CD4-positive, alpha-beta memory T cell (primary cell): Measurements from ENCODE around the gene TBC1D4. TPM values are rescaled to one million over a fixed set of nuclear protein-coding genes. Genes with fewer than 3 reads are reported as not detected.

Experiments
- CTCF ChIA-PET: fragments of 350-600 bp; sonication (Branson Sonifier 250); formaldehyde crosslinking; loops from one replicate; lab custom pipeline; 2021; ENCODE audit warnings: inconsistent platforms; ENCODE audit not compliant: partially characterized antibody; lab: Charles Lee
- POLR2A ChIA-PET: fragments of 350-600 bp; sonication (Branson Sonifier 250); formaldehyde crosslinking; loops from one replicate; lab custom pipeline; 2021; ENCODE audit not compliant: partially characterized antibody; lab: Charles Lee
- DNase-seq, 5 donors: peaks; one replicate each; pipeline versions ENCODE4 v3.0.0 to v3.0.0-alpha.2; 2020 to 2022; ENCODE audit warnings: mixed read lengths in 1 of 5
- H3K27ac ChIP-seq: one replicate; pipeline ENCODE4 v1.7.0; 2013; ENCODE audit warnings: low read depth, low read length
- H3K27me3 ChIP-seq: 2 replicates; pipeline ENCODE4 v1.7.0; 2013; ENCODE audit warnings: mild to moderate bottlenecking, low read length, moderate library complexity; ENCODE audit not compliant: insufficient read depth
- H3K36me3 ChIP-seq: 2 replicates; pipeline ENCODE4 v1.7.0; 2013; ENCODE audit warnings: mild to moderate bottlenecking, low read length, moderate library complexity; ENCODE audit not compliant: insufficient read depth
- H3K4me1 ChIP-seq: 2 replicates; pipeline ENCODE4 v1.7.0; 2013; ENCODE audit warnings: mild to moderate bottlenecking, low read length, moderate library complexity; ENCODE audit not compliant: insufficient read depth
- H3K4me3 ChIP-seq, 2 donors: one replicate each; pipeline ENCODE4 v1.7.0; 2013; ENCODE audit warnings: low read length in 2 of 2, mild to moderate bottlenecking in 1 of 2
- H3K9me3 ChIP-seq, 2 donors: one replicate each; pipeline ENCODE4 v1.7.0; 2013; ENCODE audit warnings: low read length in 2 of 2, control low read depth in 1 of 2; ENCODE audit not compliant: control insufficient read depth in 1 of 2
- H3K27ac Mint-ChIP-seq, 7 donors: one replicate each; pipeline ENCODE4 v1.8.0; 2020 to 2021; ENCODE audit warnings: mixed read lengths in 7 of 7, mild to moderate bottlenecking in 6 of 7, inconsistent platforms in 3 of 7, moderate library complexity in 3 of 7
- H3K27me3 Mint-ChIP-seq, 2 donors: one replicate each; pipeline ENCODE4 v1.8.0; 2020 to 2021; ENCODE audit warnings: mixed read lengths in 2 of 2
- H3K36me3 Mint-ChIP-seq, 2 donors: one replicate each; pipeline ENCODE4 v1.8.0; 2020 to 2021; ENCODE audit warnings: mixed read lengths in 2 of 2, inconsistent platforms in 1 of 2, mild to moderate bottlenecking in 1 of 2
- H3K4me1 Mint-ChIP-seq, 4 donors: one replicate each; pipeline ENCODE4 v1.8.0; 2020 to 2021; ENCODE audit warnings: mixed read lengths in 4 of 4, mild to moderate bottlenecking in 1 of 4
- H3K4me3 Mint-ChIP-seq, 8 donors: one replicate each; pipeline ENCODE4 v1.8.0; 2020 to 2021; ENCODE audit warnings: mixed read lengths in 8 of 8, mild to moderate bottlenecking in 7 of 8, moderate library complexity in 6 of 8, inconsistent platforms in 3 of 8
- H3K9me3 Mint-ChIP-seq, 8 donors: one replicate each; pipeline ENCODE4 v1.8.0; 2020 to 2021; ENCODE audit warnings: mixed read lengths in 8 of 8, mild to moderate bottlenecking in 5 of 8, inconsistent platforms in 3 of 8, moderate library complexity in 1 of 8
- intact Hi-C: fragments of 100-400 bp; cut with micrococcal nuclease; formaldehyde crosslinking; loops from one replicate; pipeline ENCODE4 v1.15.1; 2023
- polyA plus RNA-seq, 2 donors: library from polyadenylated mRNA; unstranded; fragments of 300-500 nt; fragmentation: Illumina TruSeq; gene quantifications; one replicate each; pipeline ENCODE4 v1.2.3, GENCODE V29; 2021
- total RNA-seq, 2 experiments: library from RNA; stranded (reverse); gene quantifications; one replicate each; pipeline ENCODE4 v1.2.3, GENCODE V29; 2021

TBC1D4 gene
- total and polyA plus RNA-seq, 4 experiments from 2014 or later = 9.5 to 67.2 (median 45.4) TPM

- CTCF ChIA-PET = interaction anchor here (0.8 to 1.7 kb wide), 2 partner anchors 10 to 25 kb away, joined by 3 to 5 read pairs; no protein-coding TSS in a partner anchor
- no peak for DNase-seq
- Mint-ChIP-seq H3K4me3 (no peak overlapping the region), H3K4me1 (no peaks in the 10 kb centered on the region), H3K36me3 (no peaks in the 10 kb centered on the region), H3K9me3 (peaks cover 0 to 3% (median 0%) of the 10 kb centered on the region in 8 donors), H3K27me3 (no peaks in the 10 kb centered on the region), H3K27ac (no peak overlapping the region)
- Histone ChIP-seq H3K27ac (no peak overlapping the region), H3K4me3 (no peak overlapping the region), H3K36me3 (no peaks in the 10 kb centered on the region), H3K9me3 (no peaks in the 10 kb centered on the region), H3K27me3 (no peaks in the 10 kb centered on the region), H3K4me1 (no peaks in the 10 kb centered on the region)
- intact Hi-C loops = no loop called here
- POLR2A ChIA-PET = no interaction called here
Measured at GRCh38 chr13:75347925-75348324, 134.0 kb downstream of the TBC1D4 start.

- Histone ChIP-seq H3K4me1 (no peaks in the 10 kb centered on the region), H3K27me3 (no peaks in the 10 kb centered on the region), H3K9me3 (no peaks in the 10 kb centered on the region), H3K4me3 (no peak overlapping the region), H3K36me3 (no peaks in the 10 kb centered on the region), H3K27ac (no peak overlapping the region)
- no peak for DNase-seq
- intact Hi-C loops = no loop called here
- no peak overlapping the region for H3K27ac Mint-ChIP-seq
- H3K4me3 Mint-ChIP-seq = no peak overlapping the region
- no peaks in the 10 kb centered on the region for H3K4me1 Mint-ChIP-seq
- H3K36me3 Mint-ChIP-seq = no peaks in the 10 kb centered on the region
- peaks cover 0 to 3% (median 0%) of the 10 kb centered on the region in 8 donors for H3K9me3 Mint-ChIP-seq
- ChIA-PET POLR2A (no interaction called here), CTCF (interaction anchor here (0.8 to 1.7 kb wide), 2 partner anchors 10 to 25 kb away, joined by 3 to 5 read pairs; no protein-coding TSS in a partner anchor)
- H3K27me3 Mint-ChIP-seq = no peaks in the 10 kb centered on the region
Measured at GRCh38 chr13:75347457-75347856, 134.5 kb downstream of the TBC1D4 start.

GRCh38 chr13:75345193-75345592, 136.8 kb downstream of the TBC1D4 start:
- ChIA-PET CTCF (no interaction called here), POLR2A (no interaction called here)
- no peak for DNase-seq
- intact Hi-C loops = no loop called here
- H3K9me3 Mint-ChIP-seq = peaks cover 0 to 3% (median 0%) of the 10 kb centered on the region in 8 donors
- no peaks in the 10 kb centered on the region for H3K36me3 ChIP-seq
- H3K27me3 Mint-ChIP-seq = no peaks in the 10 kb centered on the region
- H3K9me3 ChIP-seq = no peaks in the 10 kb centered on the region
- no peak overlapping the region for H3K4me3 ChIP-seq
- H3K27ac Mint-ChIP-seq = no peak overlapping the region
- no peaks in the 10 kb centered on the region for H3K4me1 ChIP-seq
- H3K4me1 Mint-ChIP-seq = no peaks in the 10 kb centered on the region
- no peaks in the 10 kb centered on the region for H3K27me3 ChIP-seq
- H3K4me3 Mint-ChIP-seq = no peak overlapping the region
- no peaks in the 10 kb centered on the region for H3K36me3 Mint-ChIP-seq
- H3K27ac ChIP-seq = no peak overlapping the region

GRCh38 chr13:75341028-75341427, 140.9 kb downstream of the TBC1D4 start:
- no peak overlapping the region for H3K4me3 ChIP-seq
- ChIA-PET POLR2A (interaction anchor here (1.6 kb wide), 1 partner anchor 15 kb away, joined by 5 read pairs; no protein-coding TSS in a partner anchor), CTCF (no interaction called here)
- Mint-ChIP-seq H3K27me3 (no peaks in the 10 kb centered on the region), H3K4me1 (no peaks in the 10 kb centered on the region), H3K36me3 (no peaks in the 10 kb centered on the region), H3K9me3 (peaks cover 0 to 1% (median 0%) of the 10 kb centered on the region in 8 donors), H3K4me3 (no peak overlapping the region), H3K27ac (no peak overlapping the region)
- H3K9me3 ChIP-seq = no peaks in the 10 kb centered on the region
- no peak overlapping the region for H3K27ac ChIP-seq
- no peaks in the 10 kb centered on the region for H3K27me3 ChIP-seq
- intact Hi-C loops = no loop called here
- DNase-seq = no peak
- no peaks in the 10 kb centered on the region for H3K4me1 ChIP-seq
- no peaks in the 10 kb centered on the region for H3K36me3 ChIP-seq

GRCh38 chr13:75339635-75340374, 142.2 kb downstream of the TBC1D4 start:
- intact Hi-C loops = no loop called here
- Mint-ChIP-seq H3K9me3 (peaks cover 0 to 1% (median 0%) of the 10 kb centered on the region in 8 donors), H3K4me1 (no peaks in the 10 kb centered on the region), H3K27ac (no peak overlapping the region), H3K4me3 (no peak overlapping the region), H3K36me3 (peaks cover 0 to 3% of the 10 kb centered on the region in 2 donors), H3K27me3 (peaks cover 0 to 4% of the 10 kb centered on the region in 2 donors)
- H3K27me3 ChIP-seq = no peaks in the 10 kb centered on the region
- H3K36me3 ChIP-seq = no peaks in the 10 kb centered on the region
- H3K4me1 ChIP-seq = no peaks in the 10 kb centered on the region
- H3K9me3 ChIP-seq = no peaks in the 10 kb centered on the region
- DNase-seq = no peak
- POLR2A ChIA-PET = no interaction called here
- no peak overlapping the region for H3K4me3 ChIP-seq
- CTCF ChIA-PET = no interaction called here
- H3K27ac ChIP-seq = no peak overlapping the region

GRCh38 chr13:75334634-75335447, 147.1 kb downstream of the TBC1D4 start:
- peaks cover 0 to 6% of the 10 kb centered on the region in 2 donors for H3K27me3 Mint-ChIP-seq
- H3K4me3 Mint-ChIP-seq = no peak overlapping the region
- Histone ChIP-seq H3K27ac (no peak overlapping the region), H3K9me3 (no peaks in the 10 kb centered on the region), H3K36me3 (no peaks in the 10 kb centered on the region), H3K4me3 (no peak overlapping the region), H3K27me3 (no peaks in the 10 kb centered on the region), H3K4me1 (no peaks in the 10 kb centered on the region)
- no peak for DNase-seq
- POLR2A ChIA-PET = no interaction called here
- CTCF ChIA-PET = no interaction called here
- H3K36me3 Mint-ChIP-seq = peaks cover 0 to 3% of the 10 kb centered on the region in 2 donors
- H3K4me1 Mint-ChIP-seq = no peaks in the 10 kb centered on the region
- no peak overlapping the region for H3K27ac Mint-ChIP-seq
- peaks cover 0 to 1% (median 0%) of the 10 kb centered on the region in 8 donors for H3K9me3 Mint-ChIP-seq
- intact Hi-C loops = no loop called here

- no peak overlapping the region for H3K4me3 ChIP-seq
- H3K27me3 Mint-ChIP-seq = peaks cover 0 to 6% of the 10 kb centered on the region in 2 donors
- peaks cover 0 to 3% of the 10 kb centered on the region in 2 donors for H3K36me3 Mint-ChIP-seq
- H3K27ac Mint-ChIP-seq = no peak overlapping the region
- CTCF ChIA-PET = no interaction called here
- DNase-seq = no peak
- H3K4me1 ChIP-seq = no peaks in the 10 kb centered on the region
- no peaks in the 10 kb centered on the region for H3K36me3 ChIP-seq
- no peak overlapping the region for H3K27ac ChIP-seq
- intact Hi-C loops = no loop called here
- peaks cover 0 to 1% (median under 1%) of the 10 kb centered on the region in 4 donors for H3K4me1 Mint-ChIP-seq
- no peaks in the 10 kb centered on the region for H3K27me3 ChIP-seq
- H3K4me3 Mint-ChIP-seq = no peak overlapping the region
- H3K9me3 ChIP-seq = no peaks in the 10 kb centered on the region
- POLR2A ChIA-PET = no interaction called here
- H3K9me3 Mint-ChIP-seq = peaks cover 0 to 1% (median 0%) of the 10 kb centered on the region in 8 donors
Measured at GRCh38 chr13:75333103-75333502, 148.9 kb downstream of the TBC1D4 start.
